NCI-H2107 (cell line): Measurements from ENCODE around the gene TMEM50A.
"Not testable (repeated sequence)": the region's sequence is repeated elsewhere in the genome, so short reads cannot be mapped to it uniquely, and the experiment has no call there.

Experiments
- DNase-seq: peaks from one replicate; lab custom pipeline; 2025; lab: John Stamatoyannopoulos, UW

The TMEM50A gene

DNA sequence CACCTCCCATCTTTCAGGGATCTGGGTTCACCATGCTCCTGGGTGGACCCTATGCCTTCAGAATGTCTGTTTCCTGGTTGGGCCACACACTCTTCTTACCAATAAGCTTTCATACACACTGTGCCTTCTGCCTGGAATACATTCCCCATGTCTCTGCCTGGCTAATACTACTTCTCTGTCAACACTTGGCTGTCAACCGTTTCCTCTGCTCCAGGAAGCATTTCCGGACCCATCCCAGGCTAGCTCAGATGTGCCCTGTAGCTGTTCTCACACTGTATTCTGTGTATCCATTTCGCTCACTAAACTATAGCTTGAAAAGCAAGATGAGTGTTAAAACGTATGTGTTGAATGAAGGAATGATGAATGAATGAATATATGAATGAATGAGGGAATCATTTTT, 49.0 kb downstream of the TMEM50A start:
- not testable (repeated sequence) for DNase-seq

- peak; percentile 33 for DNase-seq
Observed at GRCh38 chr1:25388691-25389090, 50.6 kb downstream of the TMEM50A start.

GRCh38 chr1:25389721-25390120, 51.6 kb downstream of the TMEM50A start:
- DNase-seq, result not testable (repeated sequence)

- no peak for DNase-seq
Observed at GRCh38 chr1:25392841-25393240, 54.7 kb downstream of the TMEM50A start.

GRCh38 chr1:25397549-25397948, 59.4 kb downstream of the TMEM50A start:
- DNase-seq, result not testable (repeated sequence)

- DNase-seq, result not testable (repeated sequence)
Observed at GRCh38 chr1:25398079-25398478, 59.9 kb downstream of the TMEM50A start.

DNA sequence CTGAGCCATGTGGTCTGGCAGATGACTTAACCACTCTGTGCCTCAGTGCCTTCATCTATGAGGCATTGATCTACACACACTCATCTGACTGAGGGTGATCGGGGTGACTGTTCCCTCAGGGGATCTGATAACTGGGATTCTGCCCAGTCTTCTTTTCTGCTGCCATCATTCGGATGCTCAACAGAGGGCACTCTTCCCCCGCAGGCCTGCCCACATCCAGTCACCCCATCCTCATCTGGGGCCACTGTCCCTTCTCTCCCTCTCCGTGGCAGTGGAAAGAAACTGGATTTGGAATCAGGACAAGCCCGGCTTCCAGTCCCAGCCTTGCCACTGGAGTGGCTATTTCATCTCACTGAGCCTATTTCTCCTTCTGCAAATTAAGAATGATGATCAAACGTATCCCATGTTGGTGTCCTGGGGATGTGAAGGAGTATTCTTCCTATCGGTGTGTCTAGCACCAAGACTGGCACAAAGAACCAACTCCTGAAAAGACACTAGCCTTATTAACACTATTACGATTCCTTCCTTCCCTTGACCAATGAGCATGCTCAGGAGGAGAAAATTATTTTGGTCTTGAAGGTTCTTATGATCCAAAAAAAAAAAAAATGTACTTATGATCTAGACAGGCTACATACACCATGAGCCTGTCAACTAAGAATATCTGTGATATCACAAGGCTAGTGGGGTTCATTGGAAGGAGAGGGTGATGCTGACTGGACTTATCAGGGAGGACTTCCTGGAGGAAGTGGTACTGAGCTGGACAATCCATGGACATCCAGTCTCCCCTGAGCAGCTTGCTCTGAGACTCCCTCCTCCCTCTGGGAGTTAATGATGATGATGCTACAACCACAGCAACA, 65.0 kb downstream of the TMEM50A start:
- DNase-seq, result not testable (repeated sequence)

DNA sequence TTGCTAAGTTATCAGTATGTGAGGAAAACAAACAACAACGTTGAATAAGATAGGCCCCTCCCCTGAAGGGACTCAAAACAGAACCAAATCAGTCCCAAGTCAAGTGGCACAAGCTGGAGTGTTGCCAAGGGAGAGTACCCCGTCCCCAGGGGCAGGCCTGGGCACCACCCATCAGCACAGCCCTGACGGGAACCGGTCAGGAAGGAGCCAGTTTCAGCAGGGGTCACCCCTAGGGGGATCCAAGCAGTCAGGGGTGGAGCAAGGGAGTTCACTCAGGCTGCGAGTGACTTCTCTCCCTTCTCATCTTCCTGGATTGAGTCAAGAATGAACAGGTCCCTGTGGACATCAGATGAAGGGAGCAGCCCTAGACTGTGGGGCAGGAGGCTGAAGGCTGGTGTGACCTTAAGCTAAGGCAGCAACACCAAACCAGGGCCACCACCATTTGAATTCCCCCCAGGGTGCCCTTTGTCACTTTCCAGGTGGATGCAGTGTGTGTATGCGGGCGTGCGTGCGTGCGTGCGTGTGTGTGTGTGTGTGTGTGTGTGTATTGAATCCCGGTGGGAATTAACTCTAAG, 67.7 kb downstream of the TMEM50A start:
- not testable (repeated sequence) for DNase-seq

- not testable (repeated sequence) for DNase-seq
Observed at GRCh38 chr1:25409641-25410427, 71.7 kb downstream of the TMEM50A start.
